ENCODE data around the gene AFDN.
A peak's percentile ranks its signal among the peaks of the same experiment; 100 is the strongest.

The AFDN gene

GRCh38 chr6:168005796-168006195 is 179.1 kb downstream of the AFDN start:
- DNase-seq, result no peak

GRCh38 chr6:168007592-168008338 is 181.1 kb downstream of the AFDN start:
- peak; percentile 100 for DNase-seq

- DNase-seq, result no peak
These were observed 182.6 kb downstream of the AFDN start for GRCh38 chr6:168009331-168009730.

- no peak for DNase-seq
These were observed 184.6 kb downstream of the AFDN start for GRCh38 chr6:168011291-168011690.

GRCh38 chr6:168012431-168013249 is 185.9 kb downstream of the AFDN start:
- DNase-seq, result no peak

- DNase-seq, result no peak
These were observed 186.7 kb downstream of the AFDN start for GRCh38 chr6:168013250-168013915.

GRCh38 chr6:168014428-168014827 is 187.7 kb downstream of the AFDN start:
- no peak for DNase-seq

GRCh38 chr6:168015009-168015408 is 188.3 kb downstream of the AFDN start:
- DNase-seq, result no peak

- peak; percentile 58 for DNase-seq
These were observed 188.9 kb downstream of the AFDN start for GRCh38 chr6:168015482-168016175.

- DNase-seq, result no peak
These were observed 189.5 kb downstream of the AFDN start for GRCh38 chr6:168016176-168016620.

- DNase-seq, result peak; percentile 24
These were observed 190.2 kb downstream of the AFDN start for GRCh38 chr6:168016721-168017525.

GRCh38 chr6:168017629-168018028 is 190.9 kb downstream of the AFDN start:
- no peak for DNase-seq

GRCh38 chr6:168018664-168019063 is 192.0 kb downstream of the AFDN start:
- DNase-seq, result no peak

- no peak for DNase-seq
These were observed 193.5 kb downstream of the AFDN start for GRCh38 chr6:168020242-168020641.

GRCh38 chr6:168021581-168021980 is 194.9 kb downstream of the AFDN start:
- DNase-seq, result no peak
